Measurements from ENCODE around the gene NTSR1. TPM values are rescaled to one million over a fixed set of nuclear protein-coding genes. Genes with fewer than 3 reads are reported as not detected.
"Not testable (repeated sequence)": the region's sequence is repeated elsewhere in the genome, so short reads cannot be mapped to it uniquely, and the experiment has no call there.

NTSR1 gene
- total RNA-seq, 1 donor from 2014 or later: 0.26 TPM

- no peak overlapping the region for H3K4me3 ChIP-seq
- Mint-ChIP-seq H3K36me3 (no peaks in the 10 kb centered on the region), H3K27ac (no peak overlapping the region), H3K4me1 (peaks cover 26% of the 10 kb centered on the region), H3K9me3 (peaks cover 21% of the 10 kb centered on the region), H3K27me3 (ENCODE audit: insufficient read depth, low read depth) (peaks cover 22% of the 10 kb centered on the region), H3K4me3 (no peak overlapping the region)
- no peak overlapping the region for H3K4me2 ChIP-seq
- no peaks in the 10 kb centered on the region for H3K79me2 ChIP-seq (ENCODE audit: low read depth)
- TF ChIP-seq CTCF (IDR thresholded peaks at IDR 0.05) (no peak), EZH2 (IDR thresholded peaks at IDR 0.05) (no peak), EZH2phosphoT487 (IDR thresholded peaks at IDR 0.05) (no peak)
- H3K36me3 ChIP-seq: no peaks in the 10 kb centered on the region
- H3K27me3 ChIP-seq: no peaks in the 10 kb centered on the region
- peaks cover 9% of the 10 kb centered on the region for H3F3A ChIP-seq (ENCODE audit: low read depth)
- H2AFZ ChIP-seq (replicated peaks): no peak overlapping the region
- H3K27ac ChIP-seq: no peak overlapping the region
- no peak overlapping the region for H3K9ac ChIP-seq
- peaks cover 4% of the 10 kb centered on the region for H3K9me3 ChIP-seq (ENCODE audit: low read depth)
- peaks cover 15% of the 10 kb centered on the region for H3K4me1 ChIP-seq
- peaks cover 3% of the 10 kb centered on the region for H4K20me1 ChIP-seq (ENCODE audit: low read depth)
- no peak for DNase-seq (ENCODE audit: low spot score)
Observed at GRCh38 chr20:62682912-62683517, 25.6 kb upstream of the NTSR1 start.

GRCh38 chr20:62683660-62684322 lies 24.8 kb upstream of the NTSR1 start:
- not testable (repeated sequence) for H3K4me3 Mint-ChIP-seq; H3K4me2 ChIP-seq; H3K27me3 ChIP-seq; H3F3A ChIP-seq (ENCODE audit: low read depth); H3K79me2 ChIP-seq (ENCODE audit: low read depth); H4K20me1 ChIP-seq (ENCODE audit: low read depth); DNase-seq (ENCODE audit: low spot score); H3K36me3 Mint-ChIP-seq; H3K4me3 ChIP-seq; H3K36me3 ChIP-seq; H3K27ac ChIP-seq; H2AFZ ChIP-seq (replicated peaks); H3K27ac Mint-ChIP-seq; H3K9ac ChIP-seq; H3K9me3 ChIP-seq (ENCODE audit: low read depth)
- H3K4me1 ChIP-seq: peaks cover 19% of the 10 kb centered on the region
- Mint-ChIP-seq H3K9me3 (peaks cover 18% of the 10 kb centered on the region), H3K4me1 (peaks cover 28% of the 10 kb centered on the region), H3K27me3 (ENCODE audit: insufficient read depth, low read depth) (peaks cover 19% of the 10 kb centered on the region)

GRCh38 chr20:62684981-62685380 lies 23.7 kb upstream of the NTSR1 start:
- peaks cover 3% of the 10 kb centered on the region for H4K20me1 ChIP-seq (ENCODE audit: low read depth)
- no peak for TF ChIP-seq CTCF (IDR thresholded peaks at IDR 0.05)
- TF ChIP-seq EZH2phosphoT487 (IDR thresholded peaks at IDR 0.05): no peak
- TF ChIP-seq EZH2 (IDR thresholded peaks at IDR 0.05): no peak

More at GRCh38 chr20:62684981-62685380, 23.7 kb upstream of the NTSR1 start:
- H3K4me1 ChIP-seq: peaks cover 24% of the 10 kb centered on the region
- no peak overlapping the region for H3K9ac ChIP-seq
- no peaks in the 10 kb centered on the region for H3K79me2 ChIP-seq (ENCODE audit: low read depth)
- no peaks in the 10 kb centered on the region for H3K9me3 ChIP-seq (ENCODE audit: low read depth)
- H3F3A ChIP-seq (ENCODE audit: low read depth): peaks cover 9% of the 10 kb centered on the region
- peaks cover 19% of the 10 kb centered on the region for H3K27me3 Mint-ChIP-seq (ENCODE audit: insufficient read depth, low read depth)
- no peak overlapping the region for H3K27ac ChIP-seq
- H3K27me3 ChIP-seq: no peaks in the 10 kb centered on the region
- no peak overlapping the region for H3K4me3 ChIP-seq
- H3K4me1 Mint-ChIP-seq: peaks cover 30% of the 10 kb centered on the region
- H3K27ac Mint-ChIP-seq: no peak overlapping the region
- H3K36me3 ChIP-seq: no peaks in the 10 kb centered on the region
- no peak overlapping the region for H2AFZ ChIP-seq (replicated peaks)
- no peak overlapping the region for H3K4me2 ChIP-seq
- H3K36me3 Mint-ChIP-seq: no peaks in the 10 kb centered on the region
- H3K9me3 Mint-ChIP-seq: peaks cover 13% of the 10 kb centered on the region
- DNase-seq (ENCODE audit: low spot score): no peak
- H3K4me3 Mint-ChIP-seq: no peak overlapping the region

All from neural progenitor cell (in vitro differentiated cells).